IPS-20b (cell line): Measurements from ENCODE around the gene AQP1.

Experiments
- H3K27ac ChIP-seq: one replicate; pipeline ENCODE4 v1.5.1; 2013; ENCODE audit warnings: low read length
- H3K27me3 ChIP-seq: 2 replicates; pipeline ENCODE4 v1.6.1; 2013; ENCODE audit warnings: mild to moderate bottlenecking, low read length, inconsistent platforms; ENCODE audit not compliant: insufficient read depth
- H3K36me3 ChIP-seq: 2 replicates; pipeline ENCODE4 v1.6.1; 2013; ENCODE audit warnings: low read depth, mild to moderate bottlenecking, inconsistent platforms, low read length, moderate library complexity; ENCODE audit not compliant: insufficient read depth
- H3K4me1 ChIP-seq: 2 replicates; pipeline ENCODE4 v1.6.1; 2013; ENCODE audit warnings: mild to moderate bottlenecking, control low read depth, inconsistent platforms, low read length, moderate library complexity; ENCODE audit not compliant: insufficient read depth
- H3K4me3 ChIP-seq: 2 replicates; pipeline ENCODE4 v1.5.1; 2013; ENCODE audit warnings: mild to moderate bottlenecking, low read length, inconsistent platforms
- H3K9ac ChIP-seq: 2 replicates; pipeline ENCODE4 v1.6.1; 2013; ENCODE audit warnings: low read depth, mild to moderate bottlenecking, inconsistent platforms, low read length, moderate library complexity
- H3K9me3 ChIP-seq: 2 replicates; pipeline ENCODE4 v1.6.1; 2013; ENCODE audit warnings: mild to moderate bottlenecking, low read depth, low read length, inconsistent platforms; ENCODE audit not compliant: insufficient read depth

The AQP1 gene

DNA sequence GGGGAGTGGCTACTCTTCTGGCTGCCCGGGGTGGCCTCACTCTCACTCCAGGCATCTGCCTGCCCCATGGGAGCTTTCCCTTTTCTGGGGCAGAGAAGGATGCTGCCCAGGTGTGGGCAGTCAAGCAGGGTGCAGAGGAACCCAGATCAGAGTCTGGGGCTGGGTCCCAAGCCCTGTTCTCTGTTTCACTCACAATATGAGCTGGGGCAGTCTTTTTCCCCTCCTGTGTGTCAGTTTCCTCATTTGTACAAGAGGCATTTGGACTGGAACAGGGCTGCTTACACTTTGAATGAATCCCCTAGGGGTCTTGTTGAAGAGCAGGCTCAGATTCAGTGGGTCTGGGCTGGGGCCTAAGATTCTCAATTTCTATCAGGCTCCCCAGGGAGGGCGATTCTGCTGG lies 38.4 kb upstream of the AQP1 start:
- Histone ChIP-seq H3K27ac (no peak overlapping the region), H3K9me3 (0 out of 2 replicates have a peak, but pooled peaks cover 5% of the 10 kb centered on the region), H3K9ac (no peak overlapping the region), H3K36me3 (peaks cover 4% of the 10 kb centered on the region; the same call in 1 of the 2 replicates), H3K4me3 (no peak overlapping the region), H3K27me3 (no peaks in the 10 kb centered on the region), H3K4me1 (peaks cover 13% of the 10 kb centered on the region; the same call in 1 of the 2 replicates)

DNA sequence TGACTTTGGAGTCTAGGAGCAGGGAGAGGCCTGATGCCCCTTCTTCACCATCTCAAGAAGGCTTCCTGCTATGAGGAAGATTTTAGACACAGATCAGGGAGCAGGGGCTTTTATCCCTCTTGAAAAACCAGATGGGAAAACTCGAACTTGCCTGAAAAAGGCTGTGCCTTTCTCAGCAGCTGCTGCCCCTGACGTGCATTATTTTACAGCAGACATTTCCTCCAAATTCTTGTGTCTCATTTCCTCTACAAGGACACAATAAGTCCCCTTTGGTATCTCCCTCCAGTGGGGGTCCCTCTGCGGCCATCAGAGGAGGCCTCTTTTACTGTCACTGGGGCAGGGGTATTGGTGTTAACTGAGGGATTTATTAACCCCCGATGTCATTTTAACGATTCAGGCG lies 38.0 kb upstream of the AQP1 start:
- Histone ChIP-seq H3K27ac (no peak overlapping the region), H3K9me3 (0 out of 2 replicates have a peak, but pooled peaks cover 5% of the 10 kb centered on the region), H3K9ac (no peak overlapping the region), H3K4me3 (no peak overlapping the region), H3K36me3 (peaks cover 4% of the 10 kb centered on the region; the same call in 1 of the 2 replicates), H3K4me1 (peaks cover 13% of the 10 kb centered on the region; the same call in 1 of the 2 replicates), H3K27me3 (no peaks in the 10 kb centered on the region)

DNA sequence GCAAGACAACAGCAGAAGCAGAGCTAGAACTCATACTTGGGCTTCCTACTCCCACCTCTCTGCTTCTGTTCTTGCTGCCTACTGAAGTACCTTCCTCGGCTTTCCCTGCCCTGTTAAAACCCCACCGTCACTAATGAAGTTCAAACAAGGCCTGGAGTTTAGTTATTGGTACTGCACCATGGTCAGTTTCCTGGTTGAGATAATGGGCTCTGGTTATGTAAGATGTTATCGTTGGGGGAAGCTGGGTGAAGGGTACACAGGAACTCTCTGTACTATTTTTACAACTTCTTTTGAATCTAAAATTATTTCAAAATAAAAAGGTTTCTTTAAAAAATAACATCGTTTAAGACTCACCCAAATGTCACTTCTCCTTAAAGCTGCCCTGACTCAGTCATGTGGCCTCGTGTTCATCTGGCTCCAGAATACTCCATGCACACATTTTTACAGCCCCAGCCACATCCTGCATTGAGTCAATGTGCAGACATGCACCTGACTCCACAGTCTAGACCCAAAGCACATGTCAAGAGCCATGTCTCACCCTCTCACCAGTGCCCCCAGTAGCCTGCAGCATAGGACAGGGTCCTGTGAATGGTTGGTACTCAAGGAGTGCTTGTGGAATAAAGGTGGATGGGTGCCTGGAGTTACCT lies 36.9 kb upstream of the AQP1 start:
- Histone ChIP-seq H3K27ac (no peak overlapping the region), H3K4me3 (no peak overlapping the region), H3K4me1 (peaks cover 23% of the 10 kb centered on the region), H3K9me3 (0 out of 2 replicates have a peak, but pooled peaks cover 5% of the 10 kb centered on the region), H3K36me3 (peaks cover 4% of the 10 kb centered on the region; the same call in 1 of the 2 replicates), H3K27me3 (no peaks in the 10 kb centered on the region), H3K9ac (no peak overlapping the region)

DNA sequence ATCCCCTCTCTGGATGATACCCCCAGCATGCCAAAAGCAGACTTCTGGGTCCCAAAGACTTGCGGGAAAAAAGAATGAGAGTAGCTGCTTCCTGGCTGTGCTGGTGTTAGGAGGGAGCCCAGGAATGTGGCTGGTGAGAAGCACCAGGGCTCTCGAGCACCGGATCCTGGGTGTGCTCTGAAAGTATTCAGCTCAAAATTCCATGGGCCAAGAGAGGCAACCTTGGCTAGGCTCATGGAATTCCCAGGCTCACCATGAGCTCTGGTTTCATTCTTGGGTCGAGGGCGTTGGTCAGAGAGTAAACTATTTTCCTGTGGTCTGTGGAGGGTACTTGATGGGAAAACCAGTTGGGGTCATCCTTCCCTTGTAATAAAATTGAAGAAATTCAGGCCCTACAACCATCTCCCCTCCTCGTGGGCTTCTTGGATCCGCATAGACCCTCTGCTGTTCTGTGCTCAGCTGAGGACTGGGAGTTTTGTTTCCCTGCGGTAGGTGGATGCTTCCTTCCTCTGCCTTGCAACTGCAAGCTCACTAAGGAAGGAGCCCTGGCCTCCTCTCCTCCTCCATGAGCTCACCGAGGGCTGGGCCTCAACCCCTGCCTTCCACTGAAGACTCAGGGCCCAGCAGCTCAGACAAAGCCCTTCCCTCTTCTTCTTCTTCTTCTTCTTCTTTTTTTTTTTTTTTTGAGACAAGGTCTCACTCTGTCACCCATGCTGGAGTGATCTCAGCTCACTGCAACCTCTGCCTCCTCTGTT lies 34.5 kb upstream of the AQP1 start:
- Histone ChIP-seq H3K4me3 (no peak overlapping the region), H3K9me3 (0 out of 2 replicates have a peak, but pooled peaks cover 5% of the 10 kb centered on the region), H3K36me3 (peaks cover 4% of the 10 kb centered on the region; the same call in 1 of the 2 replicates), H3K9ac (no peak overlapping the region), H3K27ac (no peak overlapping the region), H3K27me3 (no peaks in the 10 kb centered on the region), H3K4me1 (peaks cover 40% of the 10 kb centered on the region)

DNA sequence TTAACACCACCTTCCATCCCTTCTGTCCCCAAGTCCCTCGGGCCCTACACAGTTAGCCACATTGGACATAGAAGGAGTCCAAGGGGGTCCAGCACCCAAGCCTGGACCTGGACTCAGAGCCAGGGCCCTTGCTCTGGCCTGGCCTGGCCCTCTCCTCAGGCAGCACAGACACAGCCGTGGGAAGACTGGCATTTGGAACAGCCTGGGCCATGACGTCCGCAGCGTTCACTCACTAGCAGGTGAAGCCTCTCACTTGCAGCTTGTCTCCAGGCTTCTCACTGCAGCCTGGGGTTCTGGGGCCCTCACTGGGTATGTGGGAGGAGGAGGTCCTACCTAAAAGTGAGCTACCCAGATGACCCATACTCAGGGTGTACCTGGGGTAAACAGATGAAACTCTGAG lies 33.7 kb upstream of the AQP1 start:
- Histone ChIP-seq H3K36me3 (no peaks in the 10 kb centered on the region), H3K9me3 (0 out of 2 replicates have a peak, but pooled peaks cover 5% of the 10 kb centered on the region), H3K4me3 (no peak overlapping the region), H3K4me1 (peaks cover 40% of the 10 kb centered on the region), H3K27me3 (no peaks in the 10 kb centered on the region), H3K9ac (no peak overlapping the region), H3K27ac (no peak overlapping the region)

DNA sequence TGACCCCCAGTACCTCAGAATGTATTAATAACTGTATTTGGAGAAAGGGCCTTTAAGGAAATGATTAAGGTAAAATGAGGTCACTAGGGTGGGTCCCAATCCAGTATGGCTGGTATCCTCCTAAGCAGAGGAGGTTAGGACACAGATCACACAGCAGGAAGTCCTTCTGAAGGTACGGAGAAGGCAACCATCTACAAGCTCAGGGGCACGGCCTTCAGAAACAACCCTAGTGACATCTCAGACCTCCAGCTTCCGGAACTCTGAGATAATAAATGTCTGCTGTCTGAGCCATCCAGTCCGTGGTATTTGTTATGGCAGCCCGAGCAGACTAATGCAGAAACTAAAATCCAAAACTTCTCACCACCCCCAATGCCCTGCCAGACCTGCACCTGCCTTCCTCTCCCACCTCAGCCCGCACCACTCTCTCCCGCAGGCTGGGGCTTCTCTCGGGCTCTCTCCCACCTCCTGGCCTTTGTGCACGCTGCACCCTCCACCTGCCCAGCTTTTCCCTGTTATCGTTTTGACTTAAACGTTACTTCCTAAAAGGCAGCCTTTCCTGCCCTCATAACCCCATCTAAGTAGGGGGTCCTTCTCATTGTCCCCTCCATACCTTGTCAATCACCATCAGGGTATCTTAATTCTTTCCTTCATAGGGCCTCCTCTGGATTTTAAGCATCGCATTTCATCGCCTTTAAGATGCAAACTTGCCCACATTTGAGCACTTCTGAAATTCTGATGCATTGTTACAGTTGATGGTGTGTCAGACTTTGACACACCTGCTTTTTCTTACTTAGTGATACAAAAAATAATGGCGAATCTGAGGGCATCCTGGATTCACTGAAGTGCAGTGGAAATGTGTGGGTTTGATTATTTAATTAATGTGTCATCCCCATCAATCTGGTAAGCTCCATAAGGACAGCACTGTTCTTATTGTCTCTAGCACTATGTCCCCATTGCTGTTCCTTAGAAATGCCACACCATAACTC lies 32.2 kb upstream of the AQP1 start:
- H3K36me3 ChIP-seq: no peaks in the 10 kb centered on the region
- no peak overlapping the region for H3K27ac ChIP-seq
- no peaks in the 10 kb centered on the region for H3K27me3 ChIP-seq
- no peak overlapping the region for H3K4me3 ChIP-seq
- 0 out of 2 replicates have a peak, but pooled peaks cover 5% of the 10 kb centered on the region for H3K9me3 ChIP-seq
- peaks cover 40% of the 10 kb centered on the region for H3K4me1 ChIP-seq
- no peak overlapping the region for H3K9ac ChIP-seq

DNA sequence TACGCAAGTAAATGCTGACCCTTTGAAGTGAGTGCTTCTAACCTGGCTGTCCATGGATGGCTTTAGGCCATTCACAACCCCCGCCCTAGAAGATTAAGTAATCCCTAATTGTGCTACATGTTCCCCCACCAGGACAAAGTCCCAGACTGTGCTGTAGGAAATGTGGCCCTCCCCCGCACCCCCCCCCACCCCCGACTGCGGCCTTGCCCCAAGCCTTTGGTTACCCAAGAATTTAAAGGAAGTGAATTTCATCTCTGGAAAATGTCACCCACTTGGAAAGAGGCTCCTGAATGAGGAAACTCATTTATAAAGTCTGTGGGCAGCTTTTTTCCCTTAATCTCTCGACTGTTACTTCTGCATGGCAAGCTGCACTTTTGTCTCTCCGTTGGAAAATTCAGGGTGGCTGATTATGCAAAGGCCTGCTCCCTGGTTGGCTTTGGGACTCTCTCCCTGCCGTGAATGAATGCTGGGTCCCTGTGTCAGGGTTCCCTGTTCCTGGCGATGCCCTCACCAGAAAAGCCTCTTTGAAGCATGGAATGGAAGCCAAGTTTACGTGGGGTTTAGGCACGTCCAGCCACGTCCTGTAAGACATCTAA lies 31.4 kb upstream of the AQP1 start:
- H3K4me3 ChIP-seq: peak overlapping the region; percentile 18; the same call in 1 of the 2 replicates
- H3K9me3 ChIP-seq: no peaks in the 10 kb centered on the region
- no peaks in the 10 kb centered on the region for H3K36me3 ChIP-seq
- H3K4me1 ChIP-seq: peaks cover 40% of the 10 kb centered on the region
- no peak overlapping the region for H3K27ac ChIP-seq
- no peaks in the 10 kb centered on the region for H3K27me3 ChIP-seq
- H3K9ac ChIP-seq: no peak overlapping the region

DNA sequence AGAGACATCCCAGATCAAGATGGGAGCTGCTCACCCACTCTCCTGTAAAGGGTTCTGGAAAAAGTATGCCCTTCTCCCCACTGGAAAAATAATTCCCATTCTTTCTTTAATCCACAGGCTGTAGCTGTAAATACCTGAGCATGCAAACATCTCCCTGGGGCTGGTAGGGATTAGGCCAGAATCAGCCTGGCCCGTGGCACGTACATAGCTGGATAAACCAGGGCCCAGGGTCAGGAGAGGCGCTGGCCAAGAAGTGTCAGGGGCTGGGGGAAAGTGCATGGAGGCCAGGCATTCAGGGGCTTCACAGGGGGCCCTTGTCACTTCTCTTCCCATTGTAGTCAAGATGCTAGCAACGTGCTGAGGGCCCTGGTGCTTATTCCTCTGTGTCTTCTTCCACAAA lies 30.7 kb upstream of the AQP1 start:
- Histone ChIP-seq H3K9ac (no peak overlapping the region), H3K9me3 (no peaks in the 10 kb centered on the region)

DNA sequence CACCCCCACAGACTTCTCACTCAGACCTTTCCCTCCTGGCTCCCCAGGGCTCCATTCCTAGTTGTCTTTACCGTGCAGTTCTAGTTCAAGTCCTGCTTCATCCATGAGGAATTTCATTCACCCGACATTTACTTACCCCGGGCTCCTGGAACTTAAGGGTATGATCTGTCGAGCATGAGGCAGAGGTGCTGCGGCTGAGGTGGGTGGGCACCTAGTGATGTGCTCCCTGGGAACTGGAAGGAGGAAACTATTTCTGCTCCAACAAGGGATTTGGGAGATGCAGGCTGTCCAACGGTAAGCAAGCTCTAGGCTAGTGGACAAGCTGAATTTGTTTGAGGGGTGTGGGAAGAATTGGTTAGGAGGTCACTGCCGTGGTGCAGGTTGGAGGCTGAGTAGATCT lies 30.2 kb upstream of the AQP1 start:
- H3K27me3 ChIP-seq: no peaks in the 10 kb centered on the region
- no peak overlapping the region for H3K27ac ChIP-seq
- no peaks in the 10 kb centered on the region for H3K36me3 ChIP-seq
- no peaks in the 10 kb centered on the region for H3K9me3 ChIP-seq
- H3K4me1 ChIP-seq: peaks cover 36% of the 10 kb centered on the region
- H3K4me3 ChIP-seq: no peak overlapping the region
- H3K9ac ChIP-seq: no peak overlapping the region

More for the DNA sequence above, 30.7 kb upstream of the AQP1 start:
- Histone ChIP-seq H3K4me1 (peaks cover 40% of the 10 kb centered on the region), H3K27me3 (no peaks in the 10 kb centered on the region), H3K27ac (no peak overlapping the region), H3K36me3 (no peaks in the 10 kb centered on the region), H3K4me3 (peak overlapping the region; percentile 18; the same call in 1 of the 2 replicates)

DNA sequence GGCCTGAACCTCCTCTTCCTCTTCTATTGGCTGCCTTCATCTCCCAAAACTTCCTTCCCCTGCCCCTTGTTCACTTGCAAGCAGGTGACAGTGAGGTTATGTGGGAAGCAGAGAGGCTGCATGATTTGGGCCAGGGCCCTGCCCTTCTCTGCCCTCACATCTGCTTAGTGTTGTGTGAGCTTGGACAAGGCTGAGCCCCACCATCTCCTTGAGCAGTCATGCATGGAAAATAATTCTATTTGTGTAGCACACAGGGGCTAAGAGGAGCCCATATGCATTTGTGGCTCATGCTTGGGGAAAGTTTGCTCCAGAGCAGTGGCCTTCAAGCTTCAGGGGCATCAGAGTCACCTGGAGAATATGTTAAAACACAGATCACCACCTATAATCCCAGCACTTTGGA lies 26.8 kb upstream of the AQP1 start:
- no peaks in the 10 kb centered on the region for H3K27me3 ChIP-seq
- no peak overlapping the region for H3K9ac ChIP-seq
- no peaks in the 10 kb centered on the region for H3K9me3 ChIP-seq
- H3K4me3 ChIP-seq: no peak overlapping the region
- H3K4me1 ChIP-seq: peaks cover 19% of the 10 kb centered on the region
- no peak overlapping the region for H3K27ac ChIP-seq
- no peaks in the 10 kb centered on the region for H3K36me3 ChIP-seq

DNA sequence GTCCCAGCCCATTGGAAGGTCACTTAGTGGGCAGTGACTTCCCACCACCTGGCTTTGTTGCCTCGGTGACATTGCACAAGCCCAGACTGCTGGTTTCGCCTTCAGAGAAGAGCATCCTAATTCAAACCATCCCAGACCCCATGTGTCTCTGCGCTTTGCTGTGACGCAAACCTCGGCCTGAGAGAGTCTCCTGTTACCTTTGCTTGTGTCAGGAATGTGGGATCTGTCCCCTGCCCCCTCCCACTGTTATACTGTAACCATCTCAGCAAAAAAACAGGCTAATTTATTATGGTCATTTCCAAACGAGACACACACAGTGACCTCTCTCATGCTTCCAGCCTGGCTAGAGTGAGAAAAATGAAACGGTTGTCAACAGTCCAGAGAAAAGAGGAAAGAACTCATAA lies 25.0 kb upstream of the AQP1 start:
- Histone ChIP-seq H3K27ac (no peak overlapping the region), H3K4me1 (peaks cover 3% of the 10 kb centered on the region; the same call in 1 of the 2 replicates), H3K4me3 (no peak overlapping the region), H3K36me3 (no peaks in the 10 kb centered on the region), H3K27me3 (no peaks in the 10 kb centered on the region), H3K9ac (no peak overlapping the region), H3K9me3 (no peaks in the 10 kb centered on the region)
